GM12872 (cell line): ENCODE measurements around the gene CPNE6.
A peak's percentile ranks its signal among the peaks of the same experiment; 100 is the strongest.

Source experiments
- TF ChIP-seq, protein P1 (sequence below): IDR thresholded peaks from 3 replicates; pipeline ENCODE4 v1.5.1; 2011; ENCODE audit warnings: low read depth, mild to moderate bottlenecking, low read length, moderate library complexity; ENCODE audit not compliant: insufficient read depth

The CPNE6 gene

DNA sequence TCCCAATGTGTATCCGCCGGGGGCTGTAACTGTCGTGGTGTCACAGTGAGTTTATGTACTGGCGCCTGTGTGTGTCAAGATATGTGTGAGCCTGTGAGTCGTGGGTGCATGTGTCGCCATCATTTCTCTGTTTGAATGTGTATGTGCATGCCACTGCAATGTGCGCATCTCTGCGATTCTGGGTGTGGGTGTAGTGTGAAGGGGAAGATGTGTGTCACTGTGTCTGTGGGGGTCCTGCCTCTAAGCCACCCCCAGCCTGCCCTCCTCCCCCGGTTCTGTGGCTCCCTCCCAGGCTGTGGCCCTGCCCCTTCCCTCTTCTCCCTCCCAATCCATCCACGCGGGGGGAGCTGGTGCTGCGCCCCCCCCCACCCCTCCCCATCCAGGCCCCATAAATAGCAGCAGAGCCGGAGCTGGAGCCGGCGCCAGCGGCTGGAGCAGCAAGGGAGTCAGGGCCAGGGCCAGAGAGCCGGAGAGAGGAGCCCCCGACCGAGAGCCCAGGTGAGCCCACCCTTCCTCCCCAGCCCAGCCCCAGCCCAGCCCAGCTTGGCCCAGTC, at the start of gene CPNE6:
CPNE6 (plus strand) TSS at position 419 of the 554 bp plus-strand sequence. CDS start 1,375 bp downstream, outside the sequence.
- TF ChIP-seq, protein P1, sequence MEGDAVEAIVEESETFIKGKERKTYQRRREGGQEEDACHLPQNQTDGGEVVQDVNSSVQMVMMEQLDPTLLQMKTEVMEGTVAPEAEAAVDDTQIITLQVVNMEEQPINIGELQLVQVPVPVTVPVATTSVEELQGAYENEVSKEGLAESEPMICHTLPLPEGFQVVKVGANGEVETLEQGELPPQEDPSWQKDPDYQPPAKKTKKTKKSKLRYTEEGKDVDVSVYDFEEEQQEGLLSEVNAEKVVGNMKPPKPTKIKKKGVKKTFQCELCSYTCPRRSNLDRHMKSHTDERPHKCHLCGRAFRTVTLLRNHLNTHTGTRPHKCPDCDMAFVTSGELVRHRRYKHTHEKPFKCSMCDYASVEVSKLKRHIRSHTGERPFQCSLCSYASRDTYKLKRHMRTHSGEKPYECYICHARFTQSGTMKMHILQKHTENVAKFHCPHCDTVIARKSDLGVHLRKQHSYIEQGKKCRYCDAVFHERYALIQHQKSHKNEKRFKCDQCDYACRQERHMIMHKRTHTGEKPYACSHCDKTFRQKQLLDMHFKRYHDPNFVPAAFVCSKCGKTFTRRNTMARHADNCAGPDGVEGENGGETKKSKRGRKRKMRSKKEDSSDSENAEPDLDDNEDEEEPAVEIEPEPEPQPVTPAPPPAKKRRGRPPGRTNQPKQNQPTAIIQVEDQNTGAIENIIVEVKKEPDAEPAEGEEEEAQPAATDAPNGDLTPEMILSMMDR, result no peak

DNA sequence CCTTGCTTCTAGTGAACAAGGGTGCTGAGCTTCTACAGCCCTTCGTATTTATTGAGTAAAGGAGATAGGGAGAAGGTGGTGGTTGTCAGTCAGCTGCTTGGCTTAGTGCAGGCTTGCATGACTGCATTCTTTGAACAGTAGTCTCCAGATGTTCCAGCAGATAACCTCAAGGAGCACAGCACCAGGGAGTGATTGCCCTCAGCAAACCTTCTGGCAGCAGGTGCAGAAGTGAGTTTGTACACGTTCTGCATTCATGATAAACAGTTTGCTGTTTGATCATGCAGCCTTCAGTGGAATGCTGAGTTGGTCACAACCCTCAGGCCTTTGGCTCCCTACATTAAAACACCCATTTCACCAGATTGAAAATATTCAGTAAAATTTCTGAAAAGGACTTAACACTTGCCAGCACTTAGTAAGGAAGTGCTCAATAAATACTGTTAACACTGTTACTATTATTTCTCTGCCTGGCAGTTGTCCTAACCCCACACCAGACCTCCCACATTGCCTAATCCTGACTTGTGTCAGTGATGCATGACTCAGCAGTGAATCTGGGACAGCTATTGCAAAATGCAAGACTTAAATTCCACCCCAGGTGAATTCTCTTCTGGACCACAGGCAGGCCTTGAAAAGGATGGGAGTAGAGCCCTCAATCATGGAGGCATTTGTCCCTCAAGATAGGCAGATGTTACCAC, 38.5 kb upstream of the CPNE6 start:
- TF ChIP-seq, protein P1, result no peak

DNA sequence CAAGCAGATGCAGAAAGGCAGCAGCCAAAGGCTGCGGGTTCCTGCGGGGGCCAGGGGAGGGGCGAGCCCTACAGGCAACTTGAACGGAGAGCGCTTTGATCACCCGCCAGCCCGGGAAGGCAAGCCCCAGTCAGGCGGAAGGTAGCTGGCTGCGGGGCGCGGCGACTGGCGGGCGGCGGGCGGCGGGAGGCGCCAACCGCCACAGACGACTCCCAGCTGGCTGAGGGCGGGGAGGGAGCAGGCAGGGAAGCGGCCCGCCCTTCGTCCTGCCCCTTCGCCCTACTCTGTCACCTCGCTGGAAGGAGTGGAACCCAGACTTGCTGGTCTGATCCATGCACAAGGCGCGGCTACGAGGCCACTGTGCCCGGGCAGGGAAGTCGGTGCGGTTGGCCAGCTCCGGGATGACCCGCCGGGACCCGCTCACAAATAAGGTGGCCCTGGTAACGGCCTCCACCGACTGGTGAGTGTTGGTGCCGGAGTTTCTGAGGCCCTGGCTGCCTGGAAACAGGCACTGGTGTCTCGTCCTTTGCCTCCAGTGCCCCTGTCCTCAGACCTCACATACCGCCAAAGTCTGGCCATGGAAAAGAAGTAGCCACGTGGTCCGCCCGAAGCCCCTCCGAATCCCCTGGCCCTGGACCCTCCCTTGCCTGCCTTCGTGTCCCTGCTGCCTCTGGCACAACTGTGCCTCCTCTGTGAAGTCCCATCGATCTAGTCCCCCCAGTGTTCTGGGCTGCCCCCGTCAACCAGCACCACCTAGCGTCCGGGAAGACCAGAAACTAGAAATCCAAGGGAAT, 35.0 kb upstream of the CPNE6 start:
- TF ChIP-seq, protein P1, result peak; percentile 74

DNA sequence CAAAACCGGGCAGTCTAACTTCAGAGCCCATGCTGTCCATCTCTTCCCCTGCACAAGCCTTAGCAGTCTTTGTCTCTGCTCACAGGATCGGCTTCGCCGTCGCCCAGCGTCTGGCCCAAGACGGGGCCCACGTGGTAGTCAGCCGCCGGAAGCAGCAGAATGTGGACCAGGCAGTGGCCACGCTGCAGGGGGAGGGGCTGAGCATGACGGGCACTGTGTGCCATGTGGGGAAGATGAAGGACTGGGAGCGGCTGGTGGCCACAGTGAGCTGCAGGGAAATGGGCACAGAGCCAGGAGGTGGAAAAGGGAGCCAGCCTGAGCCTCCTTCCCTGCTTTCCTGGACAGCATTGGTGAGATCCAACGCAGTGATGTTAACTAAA, 33.7 kb upstream of the CPNE6 start:
- TF ChIP-seq, protein P1, result no peak

DNA sequence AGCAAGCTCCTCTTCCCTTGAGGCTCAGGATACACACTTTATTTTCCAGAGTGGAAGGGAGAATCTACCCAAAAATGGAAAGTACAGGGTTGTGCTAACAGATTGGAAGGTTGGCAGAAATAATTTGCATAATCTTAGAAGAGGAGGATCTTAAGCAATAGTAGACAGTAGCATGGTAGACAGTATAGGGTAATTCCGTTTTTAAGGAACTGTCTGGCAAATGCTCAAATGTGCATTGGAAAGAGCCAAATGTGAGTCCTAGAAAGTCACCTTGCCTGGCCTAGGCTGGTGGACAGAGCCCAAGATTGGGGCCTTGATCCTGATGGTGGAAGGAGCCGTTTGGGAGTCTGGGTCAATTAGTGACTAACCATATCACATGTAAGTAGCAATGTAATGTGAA, 32.7 kb upstream of the CPNE6 start:
- TF ChIP-seq, protein P1, result no peak

DNA sequence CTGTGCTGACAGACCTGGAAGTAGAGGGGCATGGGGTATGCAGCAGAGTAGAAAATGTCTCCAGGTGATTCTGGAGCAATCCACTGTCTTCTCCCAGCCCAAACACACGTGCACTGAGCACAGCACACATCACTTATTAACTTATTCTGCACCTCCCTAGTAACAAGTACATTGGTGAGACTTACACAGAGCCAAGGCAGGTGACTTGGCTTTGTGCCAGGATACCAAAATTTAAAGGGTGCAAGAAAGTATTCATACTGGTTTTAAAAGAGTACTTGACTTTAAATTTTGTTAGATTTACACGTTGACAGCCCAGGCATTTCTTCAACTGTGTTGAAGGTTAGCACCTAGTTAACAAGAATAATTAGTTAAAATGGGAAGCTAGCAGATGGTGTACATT, 30.7 kb upstream of the CPNE6 start:
- TF ChIP-seq, protein P1, result no peak

DNA sequence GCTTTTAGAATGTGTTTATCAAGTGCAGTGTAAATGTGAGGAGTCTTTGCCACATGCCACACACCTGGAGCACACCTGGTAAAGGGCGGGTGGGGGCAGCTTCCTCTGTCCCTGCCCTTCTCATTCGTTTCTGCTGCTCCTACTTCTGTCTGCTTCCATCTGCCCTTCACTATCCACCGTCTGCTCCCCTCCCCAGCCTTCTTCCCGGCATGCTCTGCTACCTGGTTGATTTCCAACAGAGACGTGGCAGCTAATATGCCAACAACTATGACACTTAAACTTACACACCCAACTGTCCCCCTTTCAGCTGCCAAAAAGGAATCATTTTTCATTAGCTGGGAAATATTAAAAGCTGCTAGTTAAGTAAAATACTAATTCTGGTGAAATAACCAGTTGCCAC, 28.6 kb upstream of the CPNE6 start:
- TF ChIP-seq, protein P1, result no peak
